RCC 7860 (cell line): ENCODE data around the gene RND3.

Experiments used
- DNase-seq: peaks from one replicate; pipeline ENCODE4 v3.0.0-alpha.2; 2015; ENCODE audit warnings: low spot score
- FAIRE-seq: peaks from 2 replicates; lab custom pipeline; 2012; peaks lifted over from hg19 to GRCh38; lab: Jason Lieb, UNC

The RND3 gene

GRCh38 chr2:150476809-150477302, 10.6 kb downstream of the RND3 start:
- FAIRE-seq = no peak
- DNase-seq = no peak

- DNase-seq (no peak), FAIRE-seq (no peak)
Observed at GRCh38 chr2:150476286-150476685, 11.2 kb downstream of the RND3 start.

- FAIRE-seq (no peak), DNase-seq (no peak)
Observed at GRCh38 chr2:150475479-150476250, 11.8 kb downstream of the RND3 start.

- no peak for FAIRE-seq
Observed at GRCh38 chr2:150474326-150475074, 13.0 kb downstream of the RND3 start.

GRCh38 chr2:150473767-150474166, 13.7 kb downstream of the RND3 start:
- DNase-seq (peak; percentile 72), FAIRE-seq (peak; percentile 69)

More at GRCh38 chr2:150474326-150475074, 13.0 kb downstream of the RND3 start:
- no peak for DNase-seq

- FAIRE-seq (peak; percentile 98), DNase-seq (peak; percentile 98)
Observed at GRCh38 chr2:150472511-150472899, 15.0 kb downstream of the RND3 start.

- FAIRE-seq = no peak
- DNase-seq = no peak
Observed at GRCh38 chr2:150471813-150472510, 15.5 kb downstream of the RND3 start.

GRCh38 chr2:150470435-150470834, 17.0 kb downstream of the RND3 start:
- FAIRE-seq (no peak), DNase-seq (no peak)

GRCh38 chr2:150469706-150470274, 17.7 kb downstream of the RND3 start:
- no peak for DNase-seq

GRCh38 chr2:150468350-150468960, 19.0 kb downstream of the RND3 start:
- FAIRE-seq = no peak

More at GRCh38 chr2:150469706-150470274, 17.7 kb downstream of the RND3 start:
- FAIRE-seq = no peak

GRCh38 chr2:150467621-150467963, 19.9 kb downstream of the RND3 start:
- DNase-seq = no peak
- FAIRE-seq = no peak

More at GRCh38 chr2:150468350-150468960, 19.0 kb downstream of the RND3 start:
- no peak for DNase-seq

GRCh38 chr2:150466741-150467620, 20.5 kb downstream of the RND3 start:
- DNase-seq (peak; percentile 62), FAIRE-seq (peak; percentile 84)

GRCh38 chr2:150465703-150466569, 21.5 kb downstream of the RND3 start:
- DNase-seq (no peak), FAIRE-seq (no peak)

- no peak for FAIRE-seq
- DNase-seq = no peak
Observed at GRCh38 chr2:150464986-150465385, 22.5 kb downstream of the RND3 start.

GRCh38 chr2:150464270-150464669, 23.2 kb downstream of the RND3 start:
- DNase-seq (no peak), FAIRE-seq (no peak)

GRCh38 chr2:150462770-150463169, 24.7 kb downstream of the RND3 start:
- no peak for DNase-seq
- FAIRE-seq = no peak

- DNase-seq = no peak
Observed at GRCh38 chr2:150459281-150459680, 28.2 kb downstream of the RND3 start.

GRCh38 chr2:150450765-150451164, 36.7 kb downstream of the RND3 start:
- DNase-seq (no peak), FAIRE-seq (no peak)

More at GRCh38 chr2:150459281-150459680, 28.2 kb downstream of the RND3 start:
- no peak for FAIRE-seq

GRCh38 chr2:150449856-150450255, 37.6 kb downstream of the RND3 start:
- FAIRE-seq = peak; percentile 24
- DNase-seq = no peak
